GM12878 (cell line): Measurements from ENCODE around the gene LSAMP. TPM values are rescaled to one million over a fixed set of nuclear protein-coding genes. Genes with fewer than 3 reads are reported as not detected.

Experiments used
- ATAC-seq: fragments of 200-7000 bp; cut with Tn5 transposase; 3 replicates; pipeline ENCODE4 v1.9.1; 2020; ENCODE audit warnings: mild to moderate bottlenecking, moderate library complexity
- BruUV-seq: library from RNA; stranded (reverse); fragments of 400-500 nt; replicated peaks from 2 replicates; lab custom pipeline; 2021; lab: Mats Ljungman, UMichigan
- CTCF ChIA-PET: fragments of 300-600 bp; sonication (Branson Sonifier 250); formaldehyde crosslinking; extraction: SDS; loops from one replicate; lab custom pipeline; 2021; ENCODE audit warnings: inconsistent platforms; lab: Yijun Ruan, JAX
- POLR2A ChIA-PET: fragments of 350-600 bp; formaldehyde crosslinking; extraction: SDS; loops from one replicate; lab custom pipeline; 2021; ENCODE audit warnings: inconsistent platforms; lab: Charles Lee
- RAD21 ChIA-PET: fragments of 300-600 bp; sonication (Branson Sonifier 250); formaldehyde crosslinking; loops from one replicate; lab custom pipeline; 2023; ENCODE audit warnings: antibody characterized with exemption; ENCODE audit not compliant: unreplicated experiment; lab: Charles Lee
- SMC1A ChIA-PET: fragments of 300-600 bp; sonication (Branson Sonifier 250); formaldehyde crosslinking; loops from one replicate; lab custom pipeline; 2023; ENCODE audit not compliant: unreplicated experiment, uncharacterized antibody; lab: Charles Lee
- DNase-seq: peaks from one replicate; pipeline ENCODE4 v3.0.0-alpha.2; 2011; ENCODE audit warnings: low read depth, low spot score
- FAIRE-seq: peaks from 3 replicates; lab custom pipeline; 2011; peaks lifted over from hg19 to GRCh38; lab: Jason Lieb, UNC
- H2AFZ ChIP-seq: 2 replicates; pipeline ENCODE4 v1.6.0; 2011; ENCODE audit warnings: low read depth, low read length, control low read depth; ENCODE audit not compliant: control insufficient read depth
- H3K27ac ChIP-seq: 2 replicates; pipeline ENCODE4 v1.5.1; 2011; ENCODE audit warnings: control low read depth; ENCODE audit not compliant: control insufficient read depth, insufficient read depth
- H3K27me3 ChIP-seq, 2 experiments: replicated peaks in 1 of 2; 2 replicates each; pipeline versions ENCODE4 v1.6.0 to v1.6.1; 2011; ENCODE audit warnings: low read length in 1 of 2; ENCODE audit not compliant: control insufficient read depth in 2 of 2, insufficient read depth in 2 of 2
- H3K36me3 ChIP-seq, 2 experiments: 2 replicates each; pipeline ENCODE4 v1.5.1; 2011; ENCODE audit warnings: low read length in 1 of 2; ENCODE audit not compliant: control insufficient read depth in 2 of 2, insufficient read depth in 2 of 2
- H3K4me1 ChIP-seq: 2 replicates; pipeline ENCODE4 v1.6.1; 2011; ENCODE audit warnings: mild to moderate bottlenecking, low read length, moderate library complexity, mixed read lengths; ENCODE audit not compliant: control insufficient read depth, insufficient read depth
- H3K4me2 ChIP-seq: 2 replicates; pipeline ENCODE4 v1.6.0; 2011; ENCODE audit warnings: control low read depth; ENCODE audit not compliant: control insufficient read depth, insufficient read depth
- H3K4me3 ChIP-seq: fragments of 200-600 bp; sonication (generic); 2 replicates; pipeline ENCODE4 v1.5.1; 2016
- H3K79me2 ChIP-seq: 2 replicates; pipeline ENCODE4 v1.6.0; 2011; ENCODE audit warnings: low read length; ENCODE audit not compliant: control insufficient read depth, insufficient read depth
- H3K9ac ChIP-seq: 2 replicates; pipeline ENCODE4 v1.8.0; 2011; ENCODE audit warnings: low read length, control low read depth, mixed read lengths; ENCODE audit not compliant: control insufficient read depth, insufficient read depth
- H3K9me3 ChIP-seq: replicated peaks from 3 replicates; pipeline ENCODE4 v1.5.1; 2011; ENCODE audit warnings: mild to moderate bottlenecking, low read length; ENCODE audit not compliant: control insufficient read depth, insufficient read depth
- H4K20me1 ChIP-seq: 2 replicates; pipeline ENCODE4 v1.6.0; 2011; ENCODE audit not compliant: control insufficient read depth, insufficient read depth
- NKRF ChIP-seq: fragments of 450-650 bp; conservative IDR thresholded peaks from 2 replicates; pipeline ENCODE4 v1.6.1; 2017; ENCODE audit warnings: mild to moderate bottlenecking, moderate library complexity
- NR2C2 ChIP-seq: IDR thresholded peaks from 2 replicates; pipeline ENCODE4 v1.6.1; 2011; ENCODE audit warnings: borderline replicate concordance, low read depth; ENCODE audit not compliant: control insufficient read depth, insufficient read length
- PKNOX1 ChIP-seq: fragments of 450-650 bp; IDR thresholded peaks from 2 replicates; pipeline ENCODE4 v1.6.1; 2016; ENCODE audit warnings: mild to moderate bottlenecking
- SMAD5 ChIP-seq: IDR thresholded peaks from 2 replicates; pipeline ENCODE4 v1.6.1; 2016; ENCODE audit warnings: antibody characterized with exemption, low read depth
- YY1 ChIP-seq: IDR thresholded peaks from 2 replicates; pipeline ENCODE4 v1.6.1; 2011; ENCODE audit warnings: low read depth, mild to moderate bottlenecking, low read length
- ZNF24 ChIP-seq: fragments of 450-650 bp; IDR thresholded peaks from 2 replicates; pipeline ENCODE4 v1.6.1; 2017; ENCODE audit warnings: antibody characterized with exemption, mild to moderate bottlenecking
- ZZZ3 ChIP-seq: IDR thresholded peaks from 2 replicates; pipeline ENCODE4 v1.6.1; 2011; ENCODE audit warnings: low read depth; ENCODE audit not compliant: control insufficient read depth, insufficient read length
- WGBS: methylation state at CpG from one replicate; pipeline ENCODE4 v1.1.6; 2016; ENCODE audit warnings: low lambda C conversion rate; ENCODE audit not compliant: insufficient replicate concordance, insufficient coverage; ENCODE audit errors: missing lambda C conversion rate; 5-methylcytosine and 5-hydroxymethylcytosine counted together
- in situ Hi-C: fragments of 300-500 bp; cut with MboI; formaldehyde crosslinking; loops from 9 replicates; pipeline ENCODE4 v1.14.3; 2018; ENCODE audit warnings: mixed read lengths
- intact Hi-C: fragments of 100-400 bp; cut with micrococcal nuclease; formaldehyde crosslinking; loops from one replicate; pipeline ENCODE4 v1.14.2; 2022; ENCODE audit not compliant: unreplicated experiment
- polyA plus RNA-seq, 11 experiments: library from polyadenylated mRNA; depleted of rRNA in 4 of 11; unstranded in 6 of 11; stranded (reverse) in 5 of 11; fragments of >200 nt; fragmentation: Nextera tagmentation in 4 of 11; fragmentation: Illumina TruSeq in 1 of 11; extraction: Ambion mirVana in 4 of 11; extraction: Trizol in 1 of 11; gene quantifications; 1 replicate in 1 of 11; 2 replicates in 10 of 11; pipeline versions ENCODE4 v1.2.1 to v1.2.3, GENCODE V29; 2011 to 2016; ENCODE audit warnings: inconsistent platforms in 2 of 11, missing spikeins in 2 of 11, low read depth in 1 of 11
- total RNA-seq, 4 experiments: library from RNA; depleted of rRNA in 3 of 4; stranded (reverse); fragments of >200 nt in 3 of 4; fragmentation: Illumina TruSeq in 1 of 4; extraction: Trizol in 1 of 4; gene quantifications; 2 replicates each; pipeline versions ENCODE4 v1.2.1 to v1.2.3, GENCODE V29; 2013 to 2021
- TF ChIP-seq, protein P1 (sequence below): fragments of 450-650 bp; IDR thresholded peaks from 2 replicates; pipeline ENCODE4 v1.6.1; 2016; ENCODE audit warnings: mild to moderate bottlenecking, moderate library complexity, borderline replicate concordance

The LSAMP gene
- total and polyA plus RNA-seq, 10 of the 15 experiments (the other 5 are each of a cell fraction or from before 2014, with no cell fraction given) = 2.0 to 12.7 (median 6.5) TPM

DNA sequence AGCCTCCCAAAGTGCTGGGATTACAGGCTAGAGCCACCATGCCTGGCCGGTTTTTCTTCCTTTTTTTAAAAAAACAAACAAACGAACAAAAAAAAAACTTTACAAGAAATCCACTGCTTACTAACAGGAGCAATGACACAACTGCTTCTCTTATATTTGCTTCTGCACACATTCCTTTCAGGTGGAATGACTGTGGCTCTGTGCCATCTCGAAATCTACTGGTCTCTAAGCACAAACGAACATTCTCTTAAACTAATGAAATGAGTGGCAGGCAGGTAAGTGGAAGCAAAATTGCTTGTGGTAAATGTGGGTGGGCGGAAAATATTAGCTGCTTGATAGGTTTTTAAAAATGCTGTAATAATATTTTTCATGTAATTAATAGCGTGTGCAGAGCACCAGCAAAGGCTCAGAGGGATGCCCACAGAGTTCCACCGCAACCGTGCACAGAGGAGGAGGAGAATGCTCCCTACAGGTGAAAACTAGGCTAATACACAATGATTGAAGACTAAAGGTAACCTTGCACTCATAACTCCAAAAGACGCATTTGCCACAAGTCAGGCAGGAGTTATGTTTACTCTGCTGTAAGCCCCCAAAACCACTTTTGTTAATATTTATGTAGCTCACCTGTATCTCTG lies 77.4 kb downstream of the LSAMP start:
- Histone ChIP-seq H3K4me3 (no peak overlapping the region), H3K9me3 (no peaks in the 10 kb centered on the region), H3K9ac (no peak overlapping the region), H3K27ac (no peak overlapping the region), H3K36me3 (no peaks in the 10 kb centered on the region), H3K4me1 (no peaks in the 10 kb centered on the region), H4K20me1 (no peaks in the 10 kb centered on the region), H3K4me2 (no peak overlapping the region), H3K27me3 (no peaks in the 10 kb centered on the region), H3K79me2 (no peaks in the 10 kb centered on the region), H2AFZ (no peak overlapping the region)
- POLR2A ChIA-PET = interaction anchor here (1.0 kb wide), 1 partner anchor 25 kb away, joined by 3 read pairs; no protein-coding TSS in a partner anchor
- intact Hi-C loops = no loop called here
- 44% methylated on average over 9 of the region's 9 CpGs for WGBS
- BruUV-seq = no TSS peak
- in situ Hi-C loops = no loop called here
- CTCF ChIA-PET = interaction anchor here (0.6 to 3.7 kb wide), 5 partner anchors 13 to 267 kb away, joined by 3 to 20 read pairs (median 4); no protein-coding TSS in a partner anchor
- RAD21 ChIA-PET = interaction anchor here (0.6 to 2.5 kb wide), 4 partner anchors 19 to 320 kb away, joined by 3 to 9 read pairs (median 4); no protein-coding TSS in a partner anchor
- ATAC-seq (no peak; the same call in 2 of the 3 replicates), FAIRE-seq (no peak), DNase-seq (no peak)
- SMC1A ChIA-PET = interaction anchor here (0.6 to 2.2 kb wide), 11 partner anchors 13 to 120 kb away, joined by 3 to 8 read pairs (median 4); no protein-coding TSS in a partner anchor
- no peak for TF ChIP-seq ZZZ3
- TF ChIP-seq PKNOX1 = peak; percentile 82

DNA sequence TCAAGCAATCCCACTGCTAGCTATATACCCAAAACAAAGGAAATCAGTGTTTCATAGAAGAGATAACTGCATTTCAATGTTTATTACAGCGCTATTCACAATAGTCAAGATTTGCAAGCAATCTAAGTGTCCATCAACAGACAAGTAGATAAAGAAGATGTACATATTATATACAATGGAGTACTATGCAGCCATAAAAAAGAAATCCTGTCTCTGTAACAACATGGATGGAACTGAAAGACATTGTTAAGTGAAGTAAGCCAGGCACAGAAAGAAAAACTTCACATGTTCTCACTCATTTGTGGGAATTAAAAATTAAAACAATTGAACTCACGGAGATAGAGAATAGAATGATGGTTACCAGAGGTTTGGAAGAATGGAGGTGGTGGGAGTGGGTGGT lies 89.2 kb downstream of the LSAMP start:
- CTCF ChIA-PET = no interaction called here
- Histone ChIP-seq H2AFZ (no peak overlapping the region), H4K20me1 (no peaks in the 10 kb centered on the region), H3K4me1 (no peaks in the 10 kb centered on the region), H3K27ac (no peak overlapping the region), H3K4me3 (no peak overlapping the region), H3K36me3 (no peaks in the 10 kb centered on the region), H3K79me2 (no peaks in the 10 kb centered on the region), H3K27me3 (no peaks in the 10 kb centered on the region), H3K9me3 (no peaks in the 10 kb centered on the region), H3K4me2 (no peak overlapping the region), H3K9ac (no peak overlapping the region)
- no TSS peak for BruUV-seq
- RAD21 ChIA-PET = no interaction called here
- POLR2A ChIA-PET = no interaction called here
- WGBS = 69% methylated on average over 2 of the region's 2 CpGs
- DNase-seq (no peak), ATAC-seq (no peak), FAIRE-seq (no peak)
- SMC1A ChIA-PET = interaction anchor here (0.9 kb wide), 1 partner anchor 14 kb away, joined by 3 read pairs; no protein-coding TSS in a partner anchor
- intact Hi-C loops = no loop called here
- in situ Hi-C loops = no loop called here
- TF ChIP-seq ZNF24 (no peak), SMAD5 (no peak), NR2C2 (no peak), YY1 (no peak), NKRF (no peak)
- TF ChIP-seq, protein P1, sequence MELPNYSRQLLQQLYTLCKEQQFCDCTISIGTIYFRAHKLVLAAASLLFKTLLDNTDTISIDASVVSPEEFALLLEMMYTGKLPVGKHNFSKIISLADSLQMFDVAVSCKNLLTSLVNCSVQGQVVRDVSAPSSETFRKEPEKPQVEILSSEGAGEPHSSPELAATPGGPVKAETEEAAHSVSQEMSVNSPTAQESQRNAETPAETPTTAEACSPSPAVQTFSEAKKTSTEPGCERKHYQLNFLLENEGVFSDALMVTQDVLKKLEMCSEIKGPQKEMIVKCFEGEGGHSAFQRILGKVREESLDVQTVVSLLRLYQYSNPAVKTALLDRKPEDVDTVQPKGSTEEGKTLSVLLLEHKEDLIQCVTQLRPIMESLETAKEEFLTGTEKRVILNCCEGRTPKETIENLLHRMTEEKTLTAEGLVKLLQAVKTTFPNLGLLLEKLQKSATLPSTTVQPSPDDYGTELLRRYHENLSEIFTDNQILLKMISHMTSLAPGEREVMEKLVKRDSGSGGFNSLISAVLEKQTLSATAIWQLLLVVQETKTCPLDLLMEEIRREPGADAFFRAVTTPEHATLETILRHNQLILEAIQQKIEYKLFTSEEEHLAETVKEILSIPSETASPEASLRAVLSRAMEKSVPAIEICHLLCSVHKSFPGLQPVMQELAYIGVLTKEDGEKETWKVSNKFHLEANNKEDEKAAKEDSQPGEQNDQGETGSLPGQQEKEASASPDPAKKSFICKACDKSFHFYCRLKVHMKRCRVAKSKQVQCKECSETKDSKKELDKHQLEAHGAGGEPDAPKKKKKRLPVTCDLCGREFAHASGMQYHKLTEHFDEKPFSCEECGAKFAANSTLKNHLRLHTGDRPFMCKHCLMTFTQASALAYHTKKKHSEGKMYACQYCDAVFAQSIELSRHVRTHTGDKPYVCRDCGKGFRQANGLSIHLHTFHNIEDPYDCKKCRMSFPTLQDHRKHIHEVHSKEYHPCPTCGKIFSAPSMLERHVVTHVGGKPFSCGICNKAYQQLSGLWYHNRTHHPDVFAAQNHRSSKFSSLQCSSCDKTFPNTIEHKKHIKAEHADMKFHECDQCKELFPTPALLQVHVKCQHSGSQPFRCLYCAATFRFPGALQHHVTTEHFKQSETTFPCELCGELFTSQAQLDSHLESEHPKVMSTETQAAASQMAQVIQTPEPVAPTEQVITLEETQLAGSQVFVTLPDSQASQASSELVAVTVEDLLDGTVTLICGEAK = no peak
